Panc1 (cell line): ENCODE data around the gene CDK13. TPM values are rescaled to one million over a fixed set of nuclear protein-coding genes. Genes with fewer than 3 reads are reported as not detected.

Experiments
- ATAC-seq: fragments of 200-7000 bp; cut with Tn5 transposase; 2 replicates; pipeline ENCODE4 v1.9.1; 2020; ENCODE audit warnings: mild to moderate bottlenecking, moderate library complexity
- BruUV-seq: library from RNA; stranded (reverse); fragments of 400-500 nt; replicated peaks from 2 replicates; lab custom pipeline; 2021; lab: Mats Ljungman, UMichigan
- CTCF ChIA-PET: fragments of 300-600 bp; sonication (Branson Sonifier 250); formaldehyde crosslinking; loops from one replicate; lab custom pipeline; 2022; ENCODE audit warnings: antibody characterized with exemption; lab: Charles Lee
- POLR2A ChIA-PET: fragments of 300-600 bp; sonication (Branson Sonifier 250); formaldehyde crosslinking; loops from one replicate; lab custom pipeline; 2022; ENCODE audit warnings: antibody characterized with exemption; lab: Charles Lee
- DNase-seq: peaks from one replicate; pipeline ENCODE4 v3.0.0-alpha.2; 2010; ENCODE audit warnings: low read depth, low spot score
- H3K27ac ChIP-seq: 2 replicates; pipeline ENCODE4 v1.5.1; 2011; ENCODE audit warnings: mild to moderate bottlenecking, low read length, inconsistent platforms
- H3K27me3 ChIP-seq: fragments of 200-500 bp; sonication (Bioruptor generic); 2 replicates; pipeline ENCODE4 v1.6.0; 2014; ENCODE audit warnings: low read length, inconsistent platforms; ENCODE audit not compliant: control insufficient read depth, insufficient read depth
- H3K36me3 ChIP-seq: fragments of 200-500 bp; sonication (Bioruptor generic); 2 replicates; pipeline ENCODE4 v1.5.1; 2014; ENCODE audit warnings: inconsistent platforms, mild to moderate bottlenecking, low read length, moderate library complexity; ENCODE audit not compliant: control insufficient read depth, insufficient read depth
- H3K4me1 ChIP-seq: 2 replicates; pipeline ENCODE4 v1.5.1; 2011; ENCODE audit warnings: inconsistent platforms, mild to moderate bottlenecking, low read length, moderate library complexity; ENCODE audit not compliant: control insufficient read depth, insufficient read depth
- H3K4me3 ChIP-seq, 2 experiments: 2 replicates each; pipeline ENCODE4 v1.5.1; 2011 to 2012; ENCODE audit warnings: low read depth in 2 of 2, low read length in 2 of 2, mild to moderate bottlenecking in 2 of 2, inconsistent platforms in 1 of 2, moderate library complexity in 1 of 2
- H3K9me3 ChIP-seq: fragments of 200-500 bp; sonication (Bioruptor generic); 2 replicates; pipeline ENCODE4 v1.5.1; 2014; ENCODE audit warnings: low read depth, mild to moderate bottlenecking, inconsistent platforms, low read length, moderate library complexity; ENCODE audit not compliant: control insufficient read depth, insufficient read depth
- POLR2AphosphoS5 ChIP-seq: IDR thresholded peaks from 2 replicates; pipeline ENCODE4 v1.6.1; 2012; ENCODE audit warnings: mild to moderate bottlenecking, low read depth, low read length, moderate library complexity
- SIN3A ChIP-seq: IDR thresholded peaks from 2 replicates; pipeline ENCODE4 v1.6.1; 2012; ENCODE audit warnings: low read depth, mild to moderate bottlenecking, low read length, moderate library complexity, borderline replicate concordance; ENCODE audit not compliant: insufficient read depth
- TCF7L2 ChIP-seq: IDR thresholded peaks from 2 replicates; pipeline ENCODE4 v1.6.1; 2011; ENCODE audit warnings: mild to moderate bottlenecking, low read depth, low read length, inconsistent platforms
- in situ Hi-C: cut with HindIII; loops from 2 replicates; pipeline ENCODE4 v1.10.0; 2016; ENCODE audit warnings: low sequenced_read_pairs, low pct_unique_long_range_greater_than_20kb
- intact Hi-C: fragments of 100-400 bp; cut with micrococcal nuclease; formaldehyde crosslinking; loops from one replicate; pipeline ENCODE4 v1.10.0; 2022; ENCODE audit not compliant: unreplicated experiment
- total RNA-seq: library from RNA; stranded (reverse); gene quantifications from one replicate; pipeline ENCODE4 v1.2.1, GENCODE V29; 2021; ENCODE audit not compliant: unreplicated experiment
- TF ChIP-seq, protein P1 (sequence below): fragments of 450-650 bp; IDR thresholded peaks from 2 replicates; pipeline ENCODE4 v1.5.1; 2017; ENCODE audit warnings: mild to moderate bottlenecking
- TF ChIP-seq, protein P2 (sequence below), 2 experiments: IDR thresholded peaks; 2 replicates each; pipeline ENCODE4 v1.6.1; 2011 to 2012; ENCODE audit warnings: low read depth in 2 of 2, control low read depth in 1 of 2, low read length in 1 of 2, mild to moderate bottlenecking in 1 of 2, moderate library complexity in 1 of 2; ENCODE audit not compliant: insufficient read depth in 1 of 2

Gene CDK13
- total RNA-seq, 1 experiment from 2014 or later: 52.0 TPM

DNA sequence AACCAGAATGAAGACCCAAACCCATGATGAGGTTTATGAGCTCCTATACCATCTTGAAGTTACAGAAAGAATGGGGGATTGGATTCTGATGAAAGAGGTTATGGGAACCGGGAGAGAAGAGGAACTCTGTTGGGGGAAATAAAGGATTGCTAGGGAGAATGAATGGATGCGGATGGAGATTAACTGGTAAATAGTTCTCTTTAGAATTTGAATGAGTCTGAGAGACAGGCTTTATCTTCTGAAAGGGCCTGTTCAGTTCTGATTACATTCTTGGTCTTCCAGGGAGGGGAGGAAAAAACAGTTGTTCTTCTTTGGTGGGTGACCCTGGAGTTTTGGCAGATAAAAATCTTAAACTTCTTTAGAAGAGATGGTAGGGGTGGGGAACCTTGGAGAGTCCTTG, 198.6 kb downstream of the CDK13 start:
- no peak overlapping the region for H3K4me3 ChIP-seq
- no TSS peak for BruUV-seq
- DNase-seq: no peak
- in situ Hi-C loops: no loop called here
- no peaks in the 10 kb centered on the region for H3K36me3 ChIP-seq
- TF ChIP-seq, protein P1, sequence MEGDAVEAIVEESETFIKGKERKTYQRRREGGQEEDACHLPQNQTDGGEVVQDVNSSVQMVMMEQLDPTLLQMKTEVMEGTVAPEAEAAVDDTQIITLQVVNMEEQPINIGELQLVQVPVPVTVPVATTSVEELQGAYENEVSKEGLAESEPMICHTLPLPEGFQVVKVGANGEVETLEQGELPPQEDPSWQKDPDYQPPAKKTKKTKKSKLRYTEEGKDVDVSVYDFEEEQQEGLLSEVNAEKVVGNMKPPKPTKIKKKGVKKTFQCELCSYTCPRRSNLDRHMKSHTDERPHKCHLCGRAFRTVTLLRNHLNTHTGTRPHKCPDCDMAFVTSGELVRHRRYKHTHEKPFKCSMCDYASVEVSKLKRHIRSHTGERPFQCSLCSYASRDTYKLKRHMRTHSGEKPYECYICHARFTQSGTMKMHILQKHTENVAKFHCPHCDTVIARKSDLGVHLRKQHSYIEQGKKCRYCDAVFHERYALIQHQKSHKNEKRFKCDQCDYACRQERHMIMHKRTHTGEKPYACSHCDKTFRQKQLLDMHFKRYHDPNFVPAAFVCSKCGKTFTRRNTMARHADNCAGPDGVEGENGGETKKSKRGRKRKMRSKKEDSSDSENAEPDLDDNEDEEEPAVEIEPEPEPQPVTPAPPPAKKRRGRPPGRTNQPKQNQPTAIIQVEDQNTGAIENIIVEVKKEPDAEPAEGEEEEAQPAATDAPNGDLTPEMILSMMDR: no peak
- TF ChIP-seq, protein P2, sequence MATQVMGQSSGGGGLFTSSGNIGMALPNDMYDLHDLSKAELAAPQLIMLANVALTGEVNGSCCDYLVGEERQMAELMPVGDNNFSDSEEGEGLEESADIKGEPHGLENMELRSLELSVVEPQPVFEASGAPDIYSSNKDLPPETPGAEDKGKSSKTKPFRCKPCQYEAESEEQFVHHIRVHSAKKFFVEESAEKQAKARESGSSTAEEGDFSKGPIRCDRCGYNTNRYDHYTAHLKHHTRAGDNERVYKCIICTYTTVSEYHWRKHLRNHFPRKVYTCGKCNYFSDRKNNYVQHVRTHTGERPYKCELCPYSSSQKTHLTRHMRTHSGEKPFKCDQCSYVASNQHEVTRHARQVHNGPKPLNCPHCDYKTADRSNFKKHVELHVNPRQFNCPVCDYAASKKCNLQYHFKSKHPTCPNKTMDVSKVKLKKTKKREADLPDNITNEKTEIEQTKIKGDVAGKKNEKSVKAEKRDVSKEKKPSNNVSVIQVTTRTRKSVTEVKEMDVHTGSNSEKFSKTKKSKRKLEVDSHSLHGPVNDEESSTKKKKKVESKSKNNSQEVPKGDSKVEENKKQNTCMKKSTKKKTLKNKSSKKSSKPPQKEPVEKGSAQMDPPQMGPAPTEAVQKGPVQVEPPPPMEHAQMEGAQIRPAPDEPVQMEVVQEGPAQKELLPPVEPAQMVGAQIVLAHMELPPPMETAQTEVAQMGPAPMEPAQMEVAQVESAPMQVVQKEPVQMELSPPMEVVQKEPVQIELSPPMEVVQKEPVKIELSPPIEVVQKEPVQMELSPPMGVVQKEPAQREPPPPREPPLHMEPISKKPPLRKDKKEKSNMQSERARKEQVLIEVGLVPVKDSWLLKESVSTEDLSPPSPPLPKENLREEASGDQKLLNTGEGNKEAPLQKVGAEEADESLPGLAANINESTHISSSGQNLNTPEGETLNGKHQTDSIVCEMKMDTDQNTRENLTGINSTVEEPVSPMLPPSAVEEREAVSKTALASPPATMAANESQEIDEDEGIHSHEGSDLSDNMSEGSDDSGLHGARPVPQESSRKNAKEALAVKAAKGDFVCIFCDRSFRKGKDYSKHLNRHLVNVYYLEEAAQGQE (IDR thresholded peaks at IDR 0.05; ENCODE audit: insufficient read depth in 1 of 2, low read depth in 2 of 2, low read length in 1 of 2): no peak
- TF ChIP-seq SIN3A (no peak), POLR2AphosphoS5 (no peak), TCF7L2 (no peak)
- peaks cover 3% of the 10 kb centered on the region; the same call in 1 of the 2 replicates for H3K9me3 ChIP-seq
- H3K27me3 ChIP-seq: no peaks in the 10 kb centered on the region
- no peak overlapping the region for H3K27ac ChIP-seq
- POLR2A ChIA-PET: no interaction called here
- H3K4me1 ChIP-seq: no peaks in the 10 kb centered on the region
- CTCF ChIA-PET: no interaction called here
- intact Hi-C loops: no loop called here
- ATAC-seq: no peak

Other genes with a start within 250 kb of the CDK13 start
- 42.6 TPM for gene MPLKIP, start 184.4 kb downstream of the CDK13 start, total RNA-seq
- 3.1 TPM for gene SUGCT, start 184.7 kb downstream of the CDK13 start, total RNA-seq